ENCODE measurements around the gene CAMTA1.

GRCh38 chr1:7667625-7668218, 882.5 kb downstream of the CAMTA1 start:
- TF ChIP-seq CTCF (IDR thresholded peaks at IDR 0.05) (peak; percentile 99 to 100 (median 100)), POLR2AphosphoS5 (IDR thresholded peaks at IDR 0.05; ENCODE audit: insufficient read depth in 1 of 2, low read depth in 1 of 2) (peak in 1 of 2 donors; percentile 12), POLR2A (IDR thresholded peaks at IDR 0.05) (no peak)
